Gastroesophageal sphincter (tissue), 3 donors: Measurements from ENCODE around the gene PSMG4.

Experiments used
- CTCF ChIP-seq, 4 experiments: fragments of 200-600 bp in 2 of 4; fragments of 450-650 bp in 2 of 4; sonication (generic) in 1 of 4; IDR thresholded peaks; one replicate each; pipeline ENCODE4 v1.5.1; 2017 to 2019; ENCODE audit warnings: antibody characterized with exemption in 4 of 4, mild to moderate bottlenecking in 2 of 4, moderate library complexity in 2 of 4
- EP300 ChIP-seq: sonication (generic); formaldehyde crosslinking; IDR thresholded peaks from one replicate; pipeline ENCODE4 v1.6.1; 2017; ENCODE audit warnings: antibody characterized with exemption, mild to moderate bottlenecking
- POLR2A ChIP-seq, 2 donors: fragments of 450-650 bp; IDR thresholded peaks; one replicate each; pipeline ENCODE4 v1.6.1; 2017; ENCODE audit warnings: antibody characterized with exemption in 2 of 2, mild to moderate bottlenecking in 2 of 2, moderate library complexity in 1 of 2
- POLR2AphosphoS5 ChIP-seq: sonication (generic); formaldehyde crosslinking; IDR thresholded peaks from one replicate; pipeline ENCODE4 v1.6.1; 2017; ENCODE audit warnings: antibody characterized with exemption

- no peak for TF ChIP-seq EP300
- no peak for TF ChIP-seq CTCF (IDR thresholded peaks at IDR 0.05)
- no peak for TF ChIP-seq POLR2A (IDR thresholded peaks at IDR 0.05)
- TF ChIP-seq POLR2AphosphoS5, result no peak
Measured at GRCh38 chr6:3291987-3292386, 33.2 kb downstream of the PSMG4 start.
